Lung (tissue), 16 donors: ENCODE data around the gene FITM1. TPM values are rescaled to one million over a fixed set of nuclear protein-coding genes. Genes with fewer than 3 reads are reported as not detected.

ENCODE experiments used
- ATAC-seq: fragments of 200-7000 bp; cut with Tn5 transposase; one replicate; pipeline ENCODE4 v1.9.1; 2020; ENCODE audit warnings: moderate number of reproducible peaks; ENCODE audit not compliant: insufficient read depth, low FRiP score
- DNase-seq, 3 donors: peaks; one replicate each; pipeline ENCODE4 v3.0.0-alpha.2; 2013 to 2017
- H3K27ac ChIP-seq, 2 donors: one replicate each; pipeline ENCODE4 v1.5.1; 2013; ENCODE audit warnings: mild to moderate bottlenecking in 2 of 2, moderate library complexity in 2 of 2, control low read depth in 1 of 2, inconsistent platforms in 1 of 2, low read depth in 1 of 2, low read length in 1 of 2
- H3K27me3 ChIP-seq, 3 donors: one replicate each; pipeline ENCODE4 v1.5.1; 2013; ENCODE audit warnings: low read length in 2 of 3; ENCODE audit not compliant: control insufficient read depth in 3 of 3, insufficient read depth in 3 of 3
- H3K36me3 ChIP-seq, 4 donors: one replicate each; pipeline ENCODE4 v1.5.1; 2013; ENCODE audit warnings: low read length in 4 of 4, mild to moderate bottlenecking in 1 of 4, moderate library complexity in 1 of 4; ENCODE audit not compliant: control insufficient read depth in 4 of 4, insufficient read depth in 4 of 4
- H3K4me1 ChIP-seq, 5 donors: one replicate each; pipeline ENCODE4 v1.5.1; 2013; ENCODE audit warnings: low read length in 5 of 5, mild to moderate bottlenecking in 2 of 5, moderate library complexity in 1 of 5; ENCODE audit not compliant: control insufficient read depth in 5 of 5, insufficient read depth in 5 of 5
- H3K4me3 ChIP-seq: one replicate; pipeline ENCODE4 v1.5.1; 2013; ENCODE audit warnings: mild to moderate bottlenecking, control low read depth, moderate library complexity
- H3K9ac ChIP-seq, 2 donors: one replicate each; pipeline ENCODE4 v1.5.1; 2013; ENCODE audit warnings: low read length in 2 of 2, control low read depth in 1 of 2; ENCODE audit not compliant: insufficient read depth in 1 of 2
- H3K9me3 ChIP-seq, 4 donors: one replicate each; pipeline ENCODE4 v1.5.1; 2013; ENCODE audit warnings: low read length in 3 of 4, mild to moderate bottlenecking in 1 of 4, moderate library complexity in 1 of 4; ENCODE audit not compliant: control insufficient read depth in 4 of 4, insufficient read depth in 3 of 4
- CTCF ChIP-seq: IDR thresholded peaks from 2 replicates; pipeline ENCODE4 v1.5.1; 2012; ENCODE audit warnings: mild to moderate bottlenecking; ENCODE audit errors: control extremely low read depth, extremely low read depth
- WGBS, 2 donors: extraction: QIAGEN DNeasy Blood & Tissue Kit; methylation state at CpG; one replicate each; pipeline ENCODE4 v1.1.7; 2013; 5-methylcytosine and 5-hydroxymethylcytosine counted together
- long read RNA-seq, 5 donors: transcript quantifications; one replicate each; lab custom pipeline, GENCODE V29; 2026
- polyA plus RNA-seq, 2 donors: library from polyadenylated mRNA; stranded (reverse); fragments of 200-250 nt; gene quantifications; one replicate each; pipeline ENCODE4 v1.2.1, GENCODE V29; 2013
- total RNA-seq, 2 donors: library from RNA; depleted of rRNA in 1 of 2; stranded (reverse); fragments of >200 nt in 1 of 2; gene quantifications; one replicate each; pipeline ENCODE4 v1.2.1, GENCODE V29; 2014 to 2021
- donor health status: control.
- donor health status: control.
- donor health status: Bipolar disorder and iron deficiency.
- donor health status: healthy.
- donor health status: DM: yes; HTN: yes; CAD: no.

FITM1 gene
- total RNA-seq (under 1 TPM; 0.48 to 0.83 TPM), polyA plus RNA-seq (1 to 10 TPM in 1 of 2 donors, under 1 TPM in 1; 0.93 to 1.4 TPM)
- long read RNA-seq, donor 1, partial matches to known transcripts, result 0 of 3 reads
- long read RNA-seq, donor 1, other reads (novel, unspliced or antisense), result 0 of 3 reads
- long read RNA-seq, donor 2, result 0 reads
- long read RNA-seq, donor 3, partial matches to known transcripts, result 0 of 1 reads
- long read RNA-seq, donor 3, other reads (novel, unspliced or antisense), result 0 of 1 reads
- long read RNA-seq, donor 4, partial matches to known transcripts, result 0 of 3 reads
- long read RNA-seq, donor 4, other reads (novel, unspliced or antisense), result 0 of 3 reads
- long read RNA-seq, donor 5, partial matches to known transcripts, result 0 of 4 reads
- long read RNA-seq, donor 5, other reads (novel, unspliced or antisense), result 0 of 4 reads

- Histone ChIP-seq H3K4me3 (no peak within 1 kb of the TSS), H3K9me3 (no peaks in the 10 kb centered on the region), H3K36me3 (no peaks in the 10 kb centered on the region), H3K27ac (peak within 1 kb of the TSS; percentile 81 to 93), H3K4me1 (peaks cover 0 to 6% (median 4%) of the 10 kb centered on the region in 5 donors), H3K9ac (no peak within 1 kb of the TSS), H3K27me3 (no peaks in the 10 kb centered on the region)
- no peak for TF ChIP-seq CTCF
- ATAC-seq (no peak), DNase-seq (no peak)
- 75 to 92% methylated on average over 5 of the region's 5 CpGs for WGBS, 2 donors
Observed at GRCh38 chr14:24130380-24130716, at the start of gene FITM1. Gene FITM1, plus strand, starts transcription at chr14:24130659. Its CDS starts 905 bp downstream, at chr14:24131564.

- ATAC-seq, result peak; percentile 88
- no peak for TF ChIP-seq CTCF
- peak; percentile 42 to 56 (median 50) for DNase-seq
- no peaks in the 10 kb centered on the region for H3K9me3 ChIP-seq
- H3K27me3 ChIP-seq, result peaks cover 0 to 14% (median 12%) of the 10 kb centered on the region in 3 donors
- H3K36me3 ChIP-seq, result no peaks in the 10 kb centered on the region
- peaks cover 0 to 9% (median 3%) of the 10 kb centered on the region in 5 donors for H3K4me1 ChIP-seq
- H3K9ac ChIP-seq, result no peak overlapping the region
- 0% methylated on average over 63 to 74 of the region's 74 CpGs for WGBS, 2 donors
- peak overlapping the region in 1 of 2 donors; percentile 64 for H3K27ac ChIP-seq
- H3K4me3 ChIP-seq, result peak overlapping the region; percentile 49
Observed at GRCh38 chr14:24080888-24081738, 49.3 kb upstream of the FITM1 start.

- no peak for DNase-seq
Observed at GRCh38 chr14:24081739-24082211, 48.7 kb upstream of the FITM1 start.

More at GRCh38 chr14:24081739-24082211, 48.7 kb upstream of the FITM1 start:
- TF ChIP-seq CTCF, result no peak
- H3K9me3 ChIP-seq, result no peaks in the 10 kb centered on the region
- no peaks in the 10 kb centered on the region for H3K36me3 ChIP-seq
- no peak overlapping the region for H3K9ac ChIP-seq
- H3K27me3 ChIP-seq, result peaks cover 0 to 14% (median 12%) of the 10 kb centered on the region in 3 donors
- ATAC-seq, result no peak
- H3K4me3 ChIP-seq, result no peak overlapping the region
- peak overlapping the region in 1 of 2 donors; percentile 64 for H3K27ac ChIP-seq
- H3K4me1 ChIP-seq, result peaks cover 0 to 9% (median 3%) of the 10 kb centered on the region in 5 donors
- WGBS, 2 donors, result 24 to 26% methylated on average over 26 of the region's 26 CpGs
